H1 (cell line): ENCODE measurements around the gene L3HYPDH. TPM values are rescaled to one million over a fixed set of nuclear protein-coding genes. Genes with fewer than 3 reads are reported as not detected.

ENCODE experiments used
- CTCF ChIA-PET: fragments of 300-600 bp; sonication (Branson Sonifier 250); formaldehyde crosslinking; loops from one replicate; lab custom pipeline; 2021; ENCODE audit not compliant: partially characterized antibody; lab: Charles Lee
- POLR2A ChIA-PET: fragments of 300-600 bp; sonication (Branson Sonifier 250); formaldehyde crosslinking; loops from one replicate; lab custom pipeline; 2021; ENCODE audit warnings: inconsistent platforms; ENCODE audit not compliant: partially characterized antibody; lab: Charles Lee
- DNase-seq, 2 experiments: peaks; one replicate each; pipeline versions ENCODE4 v3.0.0 to v3.0.0-alpha.2; 2010 to 2022; ENCODE audit warnings: low spot score in 2 of 2, low read depth in 1 of 2, mixed read lengths in 1 of 2
- FAIRE-seq: peaks from 2 replicates; lab custom pipeline; 2011; peaks lifted over from hg19 to GRCh38; lab: Jason Lieb, UNC
- H2AFZ ChIP-seq: 2 replicates; pipeline ENCODE4 v1.8.1; 2012; ENCODE audit warnings: low read length, inconsistent platforms
- H2AK5ac ChIP-seq: 2 replicates; pipeline ENCODE4 v1.6.1; 2013; ENCODE audit warnings: low read depth, low read length
- H2BK120ac ChIP-seq: replicated peaks from 2 replicates; pipeline ENCODE3; 2013; ENCODE audit warnings: low read depth, low read length, inconsistent platforms
- H2BK12ac ChIP-seq: 2 replicates; pipeline ENCODE4 v1.6.1; 2013; ENCODE audit warnings: low read depth, low read length
- H2BK15ac ChIP-seq: 2 replicates; pipeline ENCODE4 v1.6.1; 2013; ENCODE audit warnings: low read length
- H2BK20ac ChIP-seq: 2 replicates; pipeline ENCODE4 v1.6.1; 2013; ENCODE audit warnings: low read length
- H2BK5ac ChIP-seq: 2 replicates; pipeline ENCODE4 v1.6.1; 2013; ENCODE audit warnings: low read depth, low read length
- H3K14ac ChIP-seq: 2 replicates; pipeline ENCODE4 v1.6.1; 2013; ENCODE audit warnings: inconsistent platforms; ENCODE audit not compliant: insufficient read length
- H3K18ac ChIP-seq: 2 replicates; pipeline ENCODE4 v1.6.1; 2013; ENCODE audit warnings: low read length; ENCODE audit errors: extremely low read depth
- H3K23ac ChIP-seq: 2 replicates; pipeline ENCODE4 v1.6.1; 2013; ENCODE audit warnings: inconsistent platforms; ENCODE audit not compliant: insufficient read length
- H3K23me2 ChIP-seq: 2 replicates; pipeline ENCODE4 v1.6.1; 2013; ENCODE audit warnings: low read depth, low read length
- H3K27ac ChIP-seq: 2 replicates; pipeline ENCODE4 v1.6.1; 2011; ENCODE audit warnings: low read depth, low read length, inconsistent platforms
- H3K27me3 ChIP-seq, 4 experiments: replicated peaks in 1 of 4; 1 replicate in 1 of 4; 2 replicates in 3 of 4; pipeline versions ENCODE4 v1.6.1 to v1.8.1; 2011 to 2013; ENCODE audit warnings: low read length in 3 of 4, mild to moderate bottlenecking in 3 of 4, inconsistent platforms in 2 of 4, mixed read lengths in 2 of 4, moderate library complexity in 1 of 4; ENCODE audit not compliant: control insufficient read depth in 3 of 4, insufficient read depth in 3 of 4; ENCODE audit errors: extremely low read depth in 1 of 4
- H3K36me3 ChIP-seq, 4 experiments: 2 replicates each; pipeline versions ENCODE4 v1.6.1 to v1.8.1; 2011 to 2013; ENCODE audit warnings: mild to moderate bottlenecking in 4 of 4, low read length in 3 of 4, moderate library complexity in 2 of 4, control low read depth in 1 of 4, inconsistent platforms in 1 of 4; ENCODE audit not compliant: insufficient read depth in 4 of 4, control insufficient read depth in 2 of 4
- H3K4ac ChIP-seq: replicated peaks from 2 replicates; pipeline ENCODE3; 2013; ENCODE audit warnings: low read length, low read depth, mixed read lengths, inconsistent platforms; ENCODE audit not compliant: insufficient read length
- H3K4me1 ChIP-seq, 4 experiments: replicated peaks in 1 of 4; 1 replicate in 1 of 4; 2 replicates in 3 of 4; pipeline versions ENCODE4 v1.6.1 to v1.8.1; 2011 to 2013; ENCODE audit warnings: low read length in 3 of 4, inconsistent platforms in 2 of 4, mixed read lengths in 1 of 4; ENCODE audit not compliant: insufficient read depth in 4 of 4, control insufficient read depth in 3 of 4
- H3K4me2 ChIP-seq, 2 experiments: 2 replicates each; pipeline versions ENCODE4 v1.6.1 to v1.8.1; 2011 to 2013; ENCODE audit warnings: low read depth in 2 of 2, low read length in 2 of 2, control low read depth in 1 of 2, inconsistent platforms in 1 of 2, mild to moderate bottlenecking in 1 of 2; ENCODE audit not compliant: insufficient read depth in 1 of 2
- H3K4me3 ChIP-seq, 4 experiments: fragments of 200-600, 300-600 bp in 1 of 4; sonication (generic), shearing (Covaris generic), sonication (Bioruptor Twin) in 1 of 4; 2 replicates each; pipeline versions ENCODE4 v1.5.1 to v1.8.1; 2011 to 2016; ENCODE audit warnings: low read length in 4 of 4, low read depth in 3 of 4, control low read depth in 2 of 4, inconsistent platforms in 2 of 4, mild to moderate bottlenecking in 2 of 4, mixed read lengths in 1 of 4, moderate library complexity in 1 of 4; ENCODE audit not compliant: insufficient read depth in 2 of 4; ENCODE audit errors: extremely low read depth in 1 of 4
- H3K56ac ChIP-seq: replicated peaks from 2 replicates; pipeline ENCODE3; 2013; ENCODE audit warnings: low read depth, mild to moderate bottlenecking, mixed read lengths, low read length, inconsistent platforms; ENCODE audit not compliant: insufficient read length
- H3K79me1 ChIP-seq: 2 replicates; pipeline ENCODE4 v1.6.1; 2013; ENCODE audit warnings: low read depth, low read length, control low read depth
- H3K79me2 ChIP-seq, 2 experiments: 2 replicates each; pipeline versions ENCODE4 v1.6.1 to v1.8.1; 2012 to 2013; ENCODE audit warnings: low read length in 2 of 2, mild to moderate bottlenecking in 2 of 2, inconsistent platforms in 1 of 2; ENCODE audit not compliant: insufficient read depth in 2 of 2, control insufficient read depth in 1 of 2
- H3K9ac ChIP-seq, 4 experiments: replicated peaks in 1 of 4; 1 replicate in 1 of 4; 2 replicates in 3 of 4; pipeline versions ENCODE4 v1.6.1 to v1.8.1; 2011 to 2013; ENCODE audit warnings: low read depth in 3 of 4, low read length in 3 of 4, control low read depth in 2 of 4, mild to moderate bottlenecking in 2 of 4, moderate library complexity in 2 of 4, inconsistent platforms in 1 of 4; ENCODE audit errors: extremely low read depth in 1 of 4
- H3K9me3 ChIP-seq, 2 experiments: 2 replicates each; pipeline versions ENCODE4 v1.6.1 to v1.8.1; 2012 to 2013; ENCODE audit warnings: mild to moderate bottlenecking in 2 of 2, moderate library complexity in 2 of 2, control low read depth in 1 of 2, inconsistent platforms in 1 of 2, low read depth in 1 of 2, low read length in 1 of 2, mixed read lengths in 1 of 2; ENCODE audit not compliant: insufficient read depth in 2 of 2
- H4K20me1 ChIP-seq, 2 experiments: replicated peaks in 1 of 2; 2 replicates each; pipeline versions ENCODE3 to v1.8.1; 2011 to 2013; ENCODE audit warnings: inconsistent platforms in 2 of 2, low read length in 2 of 2, mild to moderate bottlenecking in 1 of 2; ENCODE audit not compliant: insufficient read depth in 2 of 2, control insufficient read depth in 1 of 2
- H4K5ac ChIP-seq: 2 replicates; pipeline ENCODE4 v1.6.1; 2013; ENCODE audit warnings: low read length, low read depth, mixed read lengths, inconsistent platforms; ENCODE audit not compliant: insufficient read length
- H4K8ac ChIP-seq: 2 replicates; pipeline ENCODE4 v1.8.0; 2013; ENCODE audit warnings: mild to moderate bottlenecking, moderate library complexity, low read length, inconsistent platforms; ENCODE audit not compliant: insufficient read depth; ENCODE audit errors: extremely low read depth
- H4K91ac ChIP-seq: replicated peaks from 2 replicates; pipeline ENCODE3; 2013; ENCODE audit warnings: low read length, mixed read lengths, inconsistent platforms; ENCODE audit not compliant: insufficient read length
- CEBPB ChIP-seq: IDR thresholded peaks from 2 replicates; pipeline ENCODE4 v1.6.1; 2012; ENCODE audit warnings: low read depth, low read length
- EZH2 ChIP-seq: fragments of 200-600 bp; sonication (generic); IDR thresholded peaks from 2 replicates; pipeline ENCODE4 v1.7.1; 2012; ENCODE audit warnings: low read depth, mild to moderate bottlenecking, moderate library complexity, low read length, inconsistent platforms; ENCODE audit not compliant: severe bottlenecking
- GABPA ChIP-seq: IDR thresholded peaks from 2 replicates; pipeline ENCODE4 v1.6.1; 2011; ENCODE audit warnings: mild to moderate bottlenecking, low read length, moderate library complexity, borderline replicate concordance; ENCODE audit not compliant: insufficient read depth
- HDAC6 ChIP-seq: IDR thresholded peaks from one replicate; pipeline ENCODE4 v1.7.1; 2012; ENCODE audit warnings: low read depth, mild to moderate bottlenecking, inconsistent platforms, low read length, moderate library complexity
- JUND ChIP-seq: IDR thresholded peaks from 2 replicates; pipeline ENCODE4 v1.6.1; 2011; ENCODE audit warnings: mild to moderate bottlenecking, improper control_type of control experiment, low read length
- MAFK ChIP-seq: IDR thresholded peaks from 2 replicates; pipeline ENCODE4 v1.6.1; 2012; ENCODE audit warnings: low read depth, mild to moderate bottlenecking, improper control_type of control experiment, low read length
- MAX ChIP-seq: IDR thresholded peaks from 2 replicates; pipeline ENCODE4 v1.6.1; 2012; ENCODE audit warnings: inconsistent platforms
- SP2 ChIP-seq: IDR thresholded peaks from 2 replicates; pipeline ENCODE4 v1.6.1; 2012; ENCODE audit warnings: mild to moderate bottlenecking, low read length, inconsistent platforms
- TAF1 ChIP-seq: IDR thresholded peaks from 2 replicates; pipeline ENCODE4 v1.6.1; 2011; ENCODE audit warnings: mild to moderate bottlenecking, low read depth, low read length
- TAF7 ChIP-seq: optimal IDR thresholded peaks from 2 replicates; pipeline ENCODE3; 2011; ENCODE audit warnings: low read depth, mild to moderate bottlenecking, inconsistent platforms, low read length, moderate library complexity, borderline replicate concordance
- USF2 ChIP-seq: IDR thresholded peaks from 2 replicates; pipeline ENCODE4 v1.6.1; 2011; ENCODE audit warnings: low read length, improper control_type of control experiment
- WGBS, 2 experiments: shearing (Covaris generic) in 1 of 2; methylation state at CpG; one replicate each; pipeline versions ENCODE4 v1.1.6 to v1.1.7; 2013 to 2015; ENCODE audit warnings: low lambda C conversion rate in 2 of 2, mixed read lengths in 2 of 2, inconsistent platforms in 1 of 2, low coverage in 1 of 2, missing lambda C conversion rate in 1 of 2; ENCODE audit not compliant: insufficient replicate concordance in 2 of 2, insufficient coverage in 1 of 2, insufficient read length in 1 of 2; ENCODE audit errors: extremely low coverage in 1 of 2, missing lambda C conversion rate in 1 of 2; 5-methylcytosine and 5-hydroxymethylcytosine counted together
- polyA plus RNA-seq, 7 experiments: library from polyadenylated mRNA; depleted of rRNA in 3 of 7; stranded (reverse) in 5 of 7; unstranded in 2 of 7; fragments of >200 nt in 5 of 7; fragments of 200-250 nt in 2 of 7; gene quantifications; 1 replicate in 5 of 7; 2 replicates in 1 of 7; 4 replicates in 1 of 7; pipeline versions ENCODE4 v1.2.1 to v1.2.3, GENCODE V29; 2011 to 2013; ENCODE audit warnings: missing spikeins in 2 of 7, mixed read lengths in 2 of 7
- total RNA-seq: library from RNA; stranded (reverse); fragmentation: NEBNext Ultra II Directional; extraction: Animal tissue kit (Norgen Biotek cat#: 25700); gene quantifications from 2 replicates; pipeline ENCODE4 v1.2.1, GENCODE V29; 2021
- TF ChIP-seq, protein P1 (sequence below): IDR thresholded peaks from 2 replicates; pipeline ENCODE4 v1.6.1; 2011; ENCODE audit warnings: low read depth, mild to moderate bottlenecking, low read length; ENCODE audit not compliant: insufficient read depth

Gene L3HYPDH
- total and polyA plus RNA-seq, 2 of the 8 experiments (the other 6 are each of a cell fraction or from before 2014, with no cell fraction given), result 11.2 to 15.8 TPM

DNA sequence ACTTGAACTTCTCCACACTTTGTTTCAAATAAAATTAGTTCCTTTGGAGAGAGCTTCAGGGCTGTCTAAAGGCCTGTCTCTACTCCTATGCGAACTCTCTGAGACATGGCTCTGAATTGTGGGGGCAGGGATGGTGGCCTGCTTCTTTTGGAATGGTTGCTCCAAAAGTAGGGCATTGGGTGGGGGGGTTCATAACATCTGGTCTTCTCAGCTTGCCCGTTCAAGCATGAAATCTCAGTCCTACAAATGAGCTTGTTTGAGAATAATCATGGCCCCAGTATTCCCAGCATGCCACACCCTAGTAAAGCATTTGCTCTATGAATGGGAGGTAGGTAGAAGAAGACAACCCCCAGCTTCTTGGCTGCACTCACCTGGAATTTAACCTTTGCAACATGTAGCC is 25.7 kb downstream of the L3HYPDH start:
- no peak overlapping the region for H2BK12ac ChIP-seq
- no peak for DNase-seq
- peaks cover 0 to 6% (median 4%) of the 10 kb centered on the region in 4 experiments; a peak in 6 of 7 replicates for H3K27me3 ChIP-seq
- H3K23me2 ChIP-seq, result no peaks in the 10 kb centered on the region
- H3K79me2 ChIP-seq, result no peaks in the 10 kb centered on the region
- no peak overlapping the region for H4K91ac ChIP-seq
- WGBS, 2 experiments, result 89% methylated on average over 2 of the region's 2 CpGs; no CpG with 5 or more reads in 1 of the 2 experiments
- no peak overlapping the region for H3K14ac ChIP-seq
- no peak overlapping the region for H3K56ac ChIP-seq
- H3K9ac ChIP-seq, result no peak overlapping the region
- H2BK20ac ChIP-seq, result no peak overlapping the region
- H2BK120ac ChIP-seq, result no peak overlapping the region
- no peak overlapping the region for H3K27ac ChIP-seq
- H2AFZ ChIP-seq, result no peak overlapping the region
- H4K8ac ChIP-seq, result no peak overlapping the region
- H3K4me3 ChIP-seq, result no peak overlapping the region
- H2AK5ac ChIP-seq, result no peak overlapping the region
- H3K9me3 ChIP-seq, result no peaks in the 10 kb centered on the region; a peak in 1 of 4 replicates
- H2BK15ac ChIP-seq, result no peak overlapping the region
- no peak overlapping the region for H3K4me2 ChIP-seq
- no peak overlapping the region for H3K18ac ChIP-seq
- no peak for FAIRE-seq
- no peak overlapping the region for H2BK5ac ChIP-seq
- peaks cover 0 to 1% (median under 1%) of the 10 kb centered on the region in 4 experiments; a peak in 3 of 7 replicates for H3K4me1 ChIP-seq
- H3K4ac ChIP-seq, result no peak overlapping the region
- peaks cover 0 to 3% of the 10 kb centered on the region in 2 experiments for H4K20me1 ChIP-seq
- no peaks in the 10 kb centered on the region; a peak in 1 of 8 replicates for H3K36me3 ChIP-seq
- no peak overlapping the region for H4K5ac ChIP-seq
- POLR2A ChIA-PET, result interaction anchor here (1.8 kb wide), 1 partner anchor 25 kb away, joined by 5 read pairs; the partner anchor contains the start of genes JKAMP and L3HYPDH
- no peaks in the 10 kb centered on the region for H3K79me1 ChIP-seq
- no peak overlapping the region for H3K23ac ChIP-seq
- CTCF ChIA-PET, result interaction anchor here (0.8 to 1.4 kb wide), 5 partner anchors 15 to 328 kb away, joined by 3 to 5 read pairs (median 3); no protein-coding TSS in a partner anchor
- no peak for TF ChIP-seq TAF1
- no peak for TF ChIP-seq GABPA
- TF ChIP-seq HDAC6, result no peak
- no peak for TF ChIP-seq CEBPB
- TF ChIP-seq USF2, result no peak
- TF ChIP-seq EZH2, result no peak
- TF ChIP-seq TAF7, result no peak
- TF ChIP-seq MAX, result no peak
- no peak for TF ChIP-seq SP2
- TF ChIP-seq JUND, result no peak
- TF ChIP-seq, protein P1, sequence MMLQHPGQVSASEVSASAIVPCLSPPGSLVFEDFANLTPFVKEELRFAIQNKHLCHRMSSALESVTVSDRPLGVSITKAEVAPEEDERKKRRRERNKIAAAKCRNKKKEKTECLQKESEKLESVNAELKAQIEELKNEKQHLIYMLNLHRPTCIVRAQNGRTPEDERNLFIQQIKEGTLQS, result no peak
- no peak for TF ChIP-seq MAFK
